GM12878 (cell line): Measurements from ENCODE around the gene ASXL2. TPM values are rescaled to one million over a fixed set of nuclear protein-coding genes. Genes with fewer than 3 reads are reported as not detected.

Experiments used
- IKZF2 ChIP-seq, 2 experiments: fragments of 450-650 bp; IDR thresholded peaks; 2 replicates each; pipeline ENCODE4 v1.6.1; 2017; ENCODE audit warnings: mild to moderate bottlenecking in 2 of 2, moderate library complexity in 2 of 2
- MEF2A ChIP-seq: IDR thresholded peaks from 2 replicates; pipeline ENCODE4 v1.6.1; 2011; ENCODE audit warnings: low read depth, mild to moderate bottlenecking, low read length, moderate library complexity; ENCODE audit not compliant: insufficient read depth
- MEF2B ChIP-seq: fragments of 450-650 bp; IDR thresholded peaks from 2 replicates; pipeline ENCODE4 v1.6.1; 2018; ENCODE audit warnings: mild to moderate bottlenecking, moderate library complexity; ENCODE audit not compliant: partially characterized antibody, poor library complexity, severe bottlenecking
- NFIC ChIP-seq: IDR thresholded peaks from 2 replicates; pipeline ENCODE4 v1.6.1; 2012; ENCODE audit warnings: low read depth, mild to moderate bottlenecking, inconsistent platforms, low read length, moderate library complexity
- NFXL1 ChIP-seq: fragments of 450-650 bp; IDR thresholded peaks from 2 replicates; pipeline ENCODE4 v1.6.1; 2017; ENCODE audit warnings: antibody characterized with exemption, mild to moderate bottlenecking, borderline replicate concordance
- NFYA ChIP-seq: IDR thresholded peaks from 2 replicates; pipeline ENCODE4 v1.6.1; 2011; ENCODE audit warnings: low read depth, mild to moderate bottlenecking, low read length, improper control_type of control experiment, borderline replicate concordance
- PML ChIP-seq: IDR thresholded peaks from 2 replicates; pipeline ENCODE4 v1.6.1; 2012; ENCODE audit warnings: low read length, inconsistent platforms
- POU2F2 ChIP-seq: IDR thresholded peaks from 3 replicates; pipeline ENCODE4 v1.6.1; 2011; ENCODE audit warnings: low read depth, mild to moderate bottlenecking, low read length, borderline replicate concordance
- RCOR1 ChIP-seq: conservative IDR thresholded peaks from 2 replicates; pipeline ENCODE4 v1.6.1; 2012; ENCODE audit warnings: low read depth, low read length, improper control_type of control experiment
- SMAD1 ChIP-seq: fragments of 450-650 bp; IDR thresholded peaks from 2 replicates; pipeline ENCODE4 v1.6.1; 2018; ENCODE audit warnings: mild to moderate bottlenecking, low read depth; ENCODE audit not compliant: partially characterized antibody
- SP1 ChIP-seq: IDR thresholded peaks from one replicate; pipeline ENCODE4 v1.6.1; 2011; ENCODE audit warnings: low read depth, low read length
- TBL1XR1 ChIP-seq: IDR thresholded peaks from 2 replicates; pipeline ENCODE4 v1.6.1; 2012; ENCODE audit warnings: low read depth, low read length, improper control_type of control experiment
- polyA plus RNA-seq, 11 experiments: library from polyadenylated mRNA; depleted of rRNA in 4 of 11; unstranded in 6 of 11; stranded (reverse) in 5 of 11; fragments of >200 nt; fragmentation: Nextera tagmentation in 4 of 11; fragmentation: Illumina TruSeq in 1 of 11; extraction: Ambion mirVana in 4 of 11; extraction: Trizol in 1 of 11; gene quantifications; 1 replicate in 1 of 11; 2 replicates in 10 of 11; pipeline versions ENCODE4 v1.2.1 to v1.2.3, GENCODE V29; 2011 to 2016; ENCODE audit warnings: inconsistent platforms in 2 of 11, missing spikeins in 2 of 11, low read depth in 1 of 11
- total RNA-seq, 4 experiments: library from RNA; depleted of rRNA in 3 of 4; stranded (reverse); fragments of >200 nt in 3 of 4; fragmentation: Illumina TruSeq in 1 of 4; extraction: Trizol in 1 of 4; gene quantifications; 2 replicates each; pipeline versions ENCODE4 v1.2.1 to v1.2.3, GENCODE V29; 2013 to 2021
- TF ChIP-seq, protein P1 (sequence below): fragments of 450-650 bp; IDR thresholded peaks from 2 replicates; pipeline ENCODE4 v1.6.1; 2017; ENCODE audit warnings: mild to moderate bottlenecking, low read depth, inconsistent platforms; ENCODE audit not compliant: poor library complexity, severe bottlenecking
- TF ChIP-seq, protein P2 (sequence below): IDR thresholded peaks from 2 replicates; pipeline ENCODE4 v1.6.1; 2012; ENCODE audit warnings: low read length, inconsistent platforms
- TF ChIP-seq, protein P3 (sequence below): fragments of 450-650 bp; conservative IDR thresholded peaks from 2 replicates; pipeline ENCODE4 v1.6.1; 2017; ENCODE audit warnings: mild to moderate bottlenecking, moderate library complexity
- TF ChIP-seq, protein P4 (sequence below): fragments of 450-650 bp; IDR thresholded peaks from 2 replicates; pipeline ENCODE4 v1.6.1; 2017; ENCODE audit warnings: low read depth, mild to moderate bottlenecking, moderate library complexity
- TF ChIP-seq, protein P5 (sequence below): fragments of 450-650 bp; IDR thresholded peaks from 2 replicates; pipeline ENCODE4 v1.6.1; 2017; ENCODE audit warnings: borderline replicate concordance

The ASXL2 gene
- total and polyA plus RNA-seq, 10 of the 15 experiments (the other 5 are each of a cell fraction or from before 2014, with no cell fraction given): 1.3 to 17.7 (median 5.5) TPM

DNA sequence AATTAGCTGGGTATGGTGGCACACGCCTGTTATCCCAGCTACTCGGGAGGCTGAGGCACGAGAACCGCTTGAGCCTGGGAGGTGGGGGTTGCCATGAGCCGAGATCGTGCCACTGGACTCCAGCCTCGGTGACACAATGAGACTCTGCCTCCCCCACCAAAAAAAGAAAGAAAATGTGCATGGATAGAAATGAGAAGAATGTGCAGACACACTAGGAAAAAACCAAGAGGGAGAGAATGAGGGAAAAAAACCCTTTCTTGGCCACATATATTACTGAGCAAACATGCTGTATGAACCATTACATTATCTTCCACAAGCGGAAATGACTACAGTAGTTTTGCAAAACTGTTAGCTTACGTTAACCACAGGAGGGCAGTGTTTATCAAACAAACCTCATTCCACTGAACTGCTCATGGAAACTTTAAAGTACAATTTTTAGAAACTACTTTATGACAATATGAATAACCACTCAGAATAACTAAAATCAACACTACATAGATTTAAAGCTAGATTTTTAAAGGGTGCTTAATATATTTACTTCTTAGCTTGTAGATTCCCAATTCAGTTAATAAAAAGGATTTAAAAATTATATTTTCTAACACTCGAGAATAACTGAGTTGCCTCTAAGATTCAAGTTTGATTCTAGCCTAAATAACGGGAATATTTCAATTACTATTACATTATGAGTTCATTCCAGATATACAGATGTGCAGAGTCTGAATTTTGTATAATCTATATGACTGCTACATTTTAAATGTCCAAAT, 26.4 kb downstream of the ASXL2 start (continued):
- peak in 1 of 2 experiments; percentile 28; a peak in 1 of 4 replicates for TF ChIP-seq IKZF2 (IDR thresholded peaks at IDR 0.05)
- no peak for TF ChIP-seq NFXL1
- TF ChIP-seq RCOR1: no peak
- TF ChIP-seq, protein P1, sequence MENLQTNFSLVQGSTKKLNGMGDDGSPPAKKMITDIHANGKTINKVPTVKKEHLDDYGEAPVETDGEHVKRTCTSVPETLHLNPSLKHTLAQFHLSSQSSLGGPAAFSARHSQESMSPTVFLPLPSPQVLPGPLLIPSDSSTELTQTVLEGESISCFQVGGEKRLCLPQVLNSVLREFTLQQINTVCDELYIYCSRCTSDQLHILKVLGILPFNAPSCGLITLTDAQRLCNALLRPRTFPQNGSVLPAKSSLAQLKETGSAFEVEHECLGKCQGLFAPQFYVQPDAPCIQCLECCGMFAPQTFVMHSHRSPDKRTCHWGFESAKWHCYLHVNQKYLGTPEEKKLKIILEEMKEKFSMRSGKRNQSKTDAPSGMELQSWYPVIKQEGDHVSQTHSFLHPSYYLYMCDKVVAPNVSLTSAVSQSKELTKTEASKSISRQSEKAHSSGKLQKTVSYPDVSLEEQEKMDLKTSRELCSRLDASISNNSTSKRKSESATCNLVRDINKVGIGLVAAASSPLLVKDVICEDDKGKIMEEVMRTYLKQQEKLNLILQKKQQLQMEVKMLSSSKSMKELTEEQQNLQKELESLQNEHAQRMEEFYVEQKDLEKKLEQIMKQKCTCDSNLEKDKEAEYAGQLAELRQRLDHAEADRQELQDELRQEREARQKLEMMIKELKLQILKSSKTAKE: peak; percentile 37
- no peak for TF ChIP-seq TBL1XR1
- no peak for TF ChIP-seq PML
- no peak for TF ChIP-seq MEF2A
- 0 out of 2 replicates have a peak, but pooled peaks have one; percentile 29 for TF ChIP-seq NFIC
- TF ChIP-seq SMAD1: no peak
- no peak for TF ChIP-seq MEF2B
- TF ChIP-seq, protein P2, sequence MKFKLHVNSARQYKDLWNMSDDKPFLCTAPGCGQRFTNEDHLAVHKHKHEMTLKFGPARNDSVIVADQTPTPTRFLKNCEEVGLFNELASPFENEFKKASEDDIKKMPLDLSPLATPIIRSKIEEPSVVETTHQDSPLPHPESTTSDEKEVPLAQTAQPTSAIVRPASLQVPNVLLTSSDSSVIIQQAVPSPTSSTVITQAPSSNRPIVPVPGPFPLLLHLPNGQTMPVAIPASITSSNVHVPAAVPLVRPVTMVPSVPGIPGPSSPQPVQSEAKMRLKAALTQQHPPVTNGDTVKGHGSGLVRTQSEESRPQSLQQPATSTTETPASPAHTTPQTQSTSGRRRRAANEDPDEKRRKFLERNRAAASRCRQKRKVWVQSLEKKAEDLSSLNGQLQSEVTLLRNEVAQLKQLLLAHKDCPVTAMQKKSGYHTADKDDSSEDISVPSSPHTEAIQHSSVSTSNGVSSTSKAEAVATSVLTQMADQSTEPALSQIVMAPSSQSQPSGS: no peak
- no peak for TF ChIP-seq POU2F2
- no peak for TF ChIP-seq SP1
- TF ChIP-seq, protein P3, sequence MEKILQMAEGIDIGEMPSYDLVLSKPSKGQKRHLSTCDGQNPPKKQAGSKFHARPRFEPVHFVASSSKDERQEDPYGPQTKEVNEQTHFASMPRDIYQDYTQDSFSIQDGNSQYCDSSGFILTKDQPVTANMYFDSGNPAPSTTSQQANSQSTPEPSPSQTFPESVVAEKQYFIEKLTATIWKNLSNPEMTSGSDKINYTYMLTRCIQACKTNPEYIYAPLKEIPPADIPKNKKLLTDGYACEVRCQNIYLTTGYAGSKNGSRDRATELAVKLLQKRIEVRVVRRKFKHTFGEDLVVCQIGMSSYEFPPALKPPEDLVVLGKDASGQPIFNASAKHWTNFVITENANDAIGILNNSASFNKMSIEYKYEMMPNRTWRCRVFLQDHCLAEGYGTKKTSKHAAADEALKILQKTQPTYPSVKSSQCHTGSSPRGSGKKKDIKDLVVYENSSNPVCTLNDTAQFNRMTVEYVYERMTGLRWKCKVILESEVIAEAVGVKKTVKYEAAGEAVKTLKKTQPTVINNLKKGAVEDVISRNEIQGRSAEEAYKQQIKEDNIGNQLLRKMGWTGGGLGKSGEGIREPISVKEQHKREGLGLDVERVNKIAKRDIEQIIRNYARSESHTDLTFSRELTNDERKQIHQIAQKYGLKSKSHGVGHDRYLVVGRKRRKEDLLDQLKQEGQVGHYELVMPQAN: no peak
- no peak for TF ChIP-seq NFYA
- TF ChIP-seq, protein P4, sequence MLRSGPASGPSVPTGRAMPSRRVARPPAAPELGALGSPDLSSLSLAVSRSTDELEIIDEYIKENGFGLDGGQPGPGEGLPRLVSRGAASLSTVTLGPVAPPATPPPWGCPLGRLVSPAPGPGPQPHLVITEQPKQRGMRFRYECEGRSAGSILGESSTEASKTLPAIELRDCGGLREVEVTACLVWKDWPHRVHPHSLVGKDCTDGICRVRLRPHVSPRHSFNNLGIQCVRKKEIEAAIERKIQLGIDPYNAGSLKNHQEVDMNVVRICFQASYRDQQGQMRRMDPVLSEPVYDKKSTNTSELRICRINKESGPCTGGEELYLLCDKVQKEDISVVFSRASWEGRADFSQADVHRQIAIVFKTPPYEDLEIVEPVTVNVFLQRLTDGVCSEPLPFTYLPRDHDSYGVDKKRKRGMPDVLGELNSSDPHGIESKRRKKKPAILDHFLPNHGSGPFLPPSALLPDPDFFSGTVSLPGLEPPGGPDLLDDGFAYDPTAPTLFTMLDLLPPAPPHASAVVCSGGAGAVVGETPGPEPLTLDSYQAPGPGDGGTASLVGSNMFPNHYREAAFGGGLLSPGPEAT: no peak
- TF ChIP-seq, protein P5, sequence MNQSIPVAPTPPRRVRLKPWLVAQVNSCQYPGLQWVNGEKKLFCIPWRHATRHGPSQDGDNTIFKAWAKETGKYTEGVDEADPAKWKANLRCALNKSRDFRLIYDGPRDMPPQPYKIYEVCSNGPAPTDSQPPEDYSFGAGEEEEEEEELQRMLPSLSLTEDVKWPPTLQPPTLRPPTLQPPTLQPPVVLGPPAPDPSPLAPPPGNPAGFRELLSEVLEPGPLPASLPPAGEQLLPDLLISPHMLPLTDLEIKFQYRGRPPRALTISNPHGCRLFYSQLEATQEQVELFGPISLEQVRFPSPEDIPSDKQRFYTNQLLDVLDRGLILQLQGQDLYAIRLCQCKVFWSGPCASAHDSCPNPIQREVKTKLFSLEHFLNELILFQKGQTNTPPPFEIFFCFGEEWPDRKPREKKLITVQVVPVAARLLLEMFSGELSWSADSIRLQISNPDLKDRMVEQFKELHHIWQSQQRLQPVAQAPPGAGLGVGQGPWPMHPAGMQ: no peak
